NCI-H187 (cell line): ENCODE data around the gene BMP5.

Source experiments
- DNase-seq, 2 experiments: peaks; one replicate each; lab custom pipeline; 2025; lab: John Stamatoyannopoulos, UW

Gene BMP5

GRCh38 chr6:55872866-55873265 lies 2.5 kb downstream of the BMP5 start:
- no peak for DNase-seq

- DNase-seq = no peak
Observed at GRCh38 chr6:55870181-55870813, 5.1 kb downstream of the BMP5 start.

- no peak for DNase-seq
Observed at GRCh38 chr6:55869674-55870073, 5.7 kb downstream of the BMP5 start.

GRCh38 chr6:55868771-55869479 lies 6.5 kb downstream of the BMP5 start:
- DNase-seq = peak; percentile 72 to 83

GRCh38 chr6:55868176-55868575 lies 7.2 kb downstream of the BMP5 start:
- no peak for DNase-seq

GRCh38 chr6:55866128-55866527 lies 9.3 kb downstream of the BMP5 start:
- no peak for DNase-seq

GRCh38 chr6:55853008-55854001 lies 22.1 kb downstream of the BMP5 start:
- DNase-seq = no peak

- no peak for DNase-seq
Observed at GRCh38 chr6:55841341-55841740, 34.0 kb downstream of the BMP5 start.

GRCh38 chr6:55839080-55839479 lies 36.3 kb downstream of the BMP5 start:
- no peak for DNase-seq

- no peak for DNase-seq
Observed at GRCh38 chr6:55836945-55837344, 38.4 kb downstream of the BMP5 start.

- DNase-seq = no peak
Observed at GRCh38 chr6:55836481-55836880, 38.9 kb downstream of the BMP5 start.

GRCh38 chr6:55835220-55835619 lies 40.2 kb downstream of the BMP5 start:
- DNase-seq = no peak

GRCh38 chr6:55833284-55833683 lies 42.1 kb downstream of the BMP5 start:
- no peak for DNase-seq

- no peak for DNase-seq
Observed at GRCh38 chr6:55827818-55828522, 47.4 kb downstream of the BMP5 start.

- no peak for DNase-seq
Observed at GRCh38 chr6:55826941-55827340, 48.4 kb downstream of the BMP5 start.

GRCh38 chr6:55825402-55826051 lies 49.9 kb downstream of the BMP5 start:
- no peak for DNase-seq

GRCh38 chr6:55822815-55823214 lies 52.6 kb downstream of the BMP5 start:
- DNase-seq = no peak

- DNase-seq = no peak
Observed at GRCh38 chr6:55822005-55822404, 53.4 kb downstream of the BMP5 start.

GRCh38 chr6:55820696-55821095 lies 54.7 kb downstream of the BMP5 start:
- DNase-seq = no peak

GRCh38 chr6:55819811-55820210 lies 55.6 kb downstream of the BMP5 start:
- no peak for DNase-seq

GRCh38 chr6:55818482-55818881 lies 56.9 kb downstream of the BMP5 start:
- no peak for DNase-seq
